Thyroid gland (tissue), 4 donors: ENCODE measurements around the gene ALDH7A1. TPM values are rescaled to one million over a fixed set of nuclear protein-coding genes. Genes with fewer than 3 reads are reported as not detected.
A peak's percentile ranks its signal among the peaks of the same experiment; 100 is the strongest.

ENCODE experiments used
- DNase-seq, 2 donors: peaks; one replicate each; pipeline ENCODE4 v3.0.0-alpha.2; 2019
- H3K27ac ChIP-seq, 3 donors: fragments of 200-600 bp; sonication (generic); 1 replicate in 2 of 3; 2 replicates in 1 of 3; pipeline ENCODE4 v1.5.1; 2016 to 2019; ENCODE audit warnings: mild to moderate bottlenecking in 1 of 3, moderate library complexity in 1 of 3
- H3K27me3 ChIP-seq: fragments of 200-600 bp; sonication (generic); one replicate; pipeline ENCODE4 v1.5.1; 2019
- H3K36me3 ChIP-seq, 2 donors: fragments of 200-600 bp; sonication (generic); one replicate each; pipeline ENCODE4 v1.5.1; 2016 to 2019
- H3K4me1 ChIP-seq, 2 donors: fragments of 200-600 bp; sonication (generic); one replicate each; pipeline ENCODE4 v1.5.1; 2017 to 2019
- H3K4me3 ChIP-seq, 3 donors: fragments of 200-600 bp; sonication (generic); replicated peaks in 1 of 3; 1 replicate in 2 of 3; 2 replicates in 1 of 3; pipeline ENCODE4 v1.5.1; 2016; ENCODE audit warnings: mild to moderate bottlenecking in 1 of 3
- H3K9me3 ChIP-seq: fragments of 200-600 bp; sonication (generic); one replicate; pipeline ENCODE4 v1.5.1; 2017
- POLR2A ChIP-seq, 2 donors: fragments of 450-650 bp; IDR thresholded peaks; one replicate each; pipeline ENCODE4 v1.6.1; 2017; ENCODE audit warnings: antibody characterized with exemption in 2 of 2, mild to moderate bottlenecking in 2 of 2, moderate library complexity in 1 of 2
- WGBS, 2 donors: methylation state at CpG; one replicate each; pipeline ENCODE4 v1.1.5; 2017; 5-methylcytosine and 5-hydroxymethylcytosine counted together
- intact Hi-C: fragments of 100-400 bp; cut with DNase I; formaldehyde crosslinking; loops from one replicate; pipeline ENCODE4 v1.15.1; 2023
- total RNA-seq, 4 donors: library from RNA; depleted of rRNA; stranded (reverse); fragments of >200 nt; gene quantifications; one replicate each; pipeline ENCODE4 v1.2.3, GENCODE V29; 2016
- TF ChIP-seq, protein P1 (sequence below), 6 experiments: fragments of 200-600 bp in 3 of 6; fragments of 450-650 bp in 3 of 6; sonication (generic) in 3 of 6; IDR thresholded peaks; one replicate each; pipeline ENCODE4 v1.5.1; 2016 to 2019; ENCODE audit warnings: antibody characterized with exemption in 6 of 6, mild to moderate bottlenecking in 2 of 6, inconsistent platforms in 1 of 6, moderate library complexity in 1 of 6

The ALDH7A1 gene
- total RNA-seq, 4 donors from 2014 or later = 25.3 to 57.3 (median 41.5) TPM

DNA sequence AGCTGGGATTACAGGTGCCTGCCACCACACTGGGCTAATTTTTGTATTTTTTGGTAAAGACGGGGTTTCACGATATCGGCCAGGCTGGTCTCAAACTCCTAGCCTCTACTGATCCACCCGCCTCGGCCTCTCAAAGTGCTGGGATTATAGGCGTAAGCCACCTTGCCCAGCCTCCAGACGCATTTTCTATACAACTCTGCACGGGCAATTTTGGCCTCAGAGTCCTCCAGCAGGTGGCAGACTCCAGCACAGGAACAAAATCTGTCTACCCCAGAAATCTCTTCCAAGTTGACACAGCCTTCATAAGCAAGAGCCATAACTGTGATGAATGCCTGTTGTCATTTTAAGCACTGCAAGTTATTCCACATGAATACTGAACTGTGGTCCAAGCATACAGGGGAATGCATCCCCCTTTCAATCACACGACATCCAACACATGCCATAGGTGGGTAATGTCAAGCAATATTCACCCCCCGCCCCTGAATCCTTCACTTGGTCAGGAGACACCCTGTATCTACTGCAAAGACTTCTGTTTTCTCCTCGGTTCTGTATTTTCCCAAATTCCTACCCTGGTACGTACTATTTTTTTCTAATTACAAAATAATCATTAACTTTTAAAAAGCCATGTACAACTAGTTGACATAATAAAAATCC is 50.8 kb downstream of the ALDH7A1 start:
- DNase-seq = peak; percentile 27 to 34
- Histone ChIP-seq H3K36me3 (peaks cover 6 to 24% of the 10 kb centered on the region in 2 donors), H3K4me3 (no peak overlapping the region), H3K9me3 (no peaks in the 10 kb centered on the region), H3K27ac (no peak overlapping the region), H3K27me3 (no peaks in the 10 kb centered on the region), H3K4me1 (peaks cover 4 to 5% of the 10 kb centered on the region in 2 donors)
- WGBS, 2 donors = 78 to 90% methylated on average over 11 to 12 of the region's 12 CpGs
- no peak for TF ChIP-seq POLR2A (IDR thresholded peaks at IDR 0.05)
- TF ChIP-seq, protein P1, sequence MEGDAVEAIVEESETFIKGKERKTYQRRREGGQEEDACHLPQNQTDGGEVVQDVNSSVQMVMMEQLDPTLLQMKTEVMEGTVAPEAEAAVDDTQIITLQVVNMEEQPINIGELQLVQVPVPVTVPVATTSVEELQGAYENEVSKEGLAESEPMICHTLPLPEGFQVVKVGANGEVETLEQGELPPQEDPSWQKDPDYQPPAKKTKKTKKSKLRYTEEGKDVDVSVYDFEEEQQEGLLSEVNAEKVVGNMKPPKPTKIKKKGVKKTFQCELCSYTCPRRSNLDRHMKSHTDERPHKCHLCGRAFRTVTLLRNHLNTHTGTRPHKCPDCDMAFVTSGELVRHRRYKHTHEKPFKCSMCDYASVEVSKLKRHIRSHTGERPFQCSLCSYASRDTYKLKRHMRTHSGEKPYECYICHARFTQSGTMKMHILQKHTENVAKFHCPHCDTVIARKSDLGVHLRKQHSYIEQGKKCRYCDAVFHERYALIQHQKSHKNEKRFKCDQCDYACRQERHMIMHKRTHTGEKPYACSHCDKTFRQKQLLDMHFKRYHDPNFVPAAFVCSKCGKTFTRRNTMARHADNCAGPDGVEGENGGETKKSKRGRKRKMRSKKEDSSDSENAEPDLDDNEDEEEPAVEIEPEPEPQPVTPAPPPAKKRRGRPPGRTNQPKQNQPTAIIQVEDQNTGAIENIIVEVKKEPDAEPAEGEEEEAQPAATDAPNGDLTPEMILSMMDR (IDR thresholded peaks at IDR 0.05) = peak in 3 of 6 experiments; percentile 27 to 46 (median 44)
- intact Hi-C loops = loop anchor here (5.0 kb wide), 1 partner anchor 192 kb away; no protein-coding TSS in a partner anchor

DNA sequence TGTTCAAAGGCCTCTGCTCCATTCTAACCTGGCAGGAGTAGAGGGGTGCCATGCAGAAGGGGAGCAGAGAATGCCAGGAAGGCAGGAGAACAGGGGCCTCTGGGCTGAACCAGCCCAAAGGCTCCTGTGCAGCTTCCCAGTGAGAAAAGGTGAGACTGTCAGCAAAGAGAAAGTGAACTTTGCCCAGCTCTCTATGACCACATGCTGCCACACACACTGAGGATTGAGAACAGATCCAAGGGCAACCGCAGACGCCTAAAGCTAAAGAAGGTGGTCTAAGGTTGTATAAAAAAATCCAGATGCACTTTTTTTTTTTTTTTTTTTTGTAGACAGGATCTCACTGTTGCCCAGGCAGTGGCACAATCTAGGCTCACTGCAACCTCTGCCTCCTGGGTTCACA is 51.4 kb downstream of the ALDH7A1 start:
- no peak overlapping the region for H3K4me3 ChIP-seq
- intact Hi-C loops = loop anchor here (5.0 kb wide), 1 partner anchor 191 kb away; no protein-coding TSS in a partner anchor
- no peak overlapping the region for H3K27ac ChIP-seq
- H3K27me3 ChIP-seq = no peaks in the 10 kb centered on the region
- H3K36me3 ChIP-seq = peaks cover 4 to 21% of the 10 kb centered on the region in 2 donors
- TF ChIP-seq, protein P1 (IDR thresholded peaks at IDR 0.05) = no peak
- no peak for TF ChIP-seq POLR2A (IDR thresholded peaks at IDR 0.05)
- H3K4me1 ChIP-seq = peaks cover 8 to 9% of the 10 kb centered on the region in 2 donors
- no peaks in the 10 kb centered on the region for H3K9me3 ChIP-seq
- no peak for DNase-seq
- WGBS, 2 donors = 97 to 100% methylated on average over 2 of the region's 2 CpGs

DNA sequence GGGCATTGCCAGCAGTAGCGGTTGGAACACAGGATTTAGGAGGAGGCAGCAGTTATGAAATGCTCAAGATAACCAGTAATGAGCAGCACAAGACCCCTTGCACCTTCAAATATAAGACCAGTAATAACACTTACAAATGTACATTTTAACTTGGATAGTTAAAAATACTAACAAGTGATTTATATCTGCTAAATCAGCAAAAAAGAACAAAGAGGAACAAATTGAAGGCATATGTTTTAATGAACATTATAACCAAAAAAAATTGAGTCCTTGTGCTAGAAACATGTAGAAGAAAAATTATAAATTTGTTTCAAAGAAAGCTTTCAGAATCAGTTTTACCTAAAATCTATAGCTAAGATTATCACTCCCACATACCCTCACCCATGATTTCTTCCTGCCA is 52.0 kb downstream of the ALDH7A1 start:
- no peak overlapping the region for H3K4me3 ChIP-seq
- peaks cover 8 to 13% of the 10 kb centered on the region in 2 donors for H3K4me1 ChIP-seq
- peaks cover 4 to 17% of the 10 kb centered on the region in 2 donors for H3K36me3 ChIP-seq
- no peaks in the 10 kb centered on the region for H3K27me3 ChIP-seq
- WGBS, 2 donors = 83 to 92% methylated on average over 1 of the region's 1 CpG
- H3K9me3 ChIP-seq = no peaks in the 10 kb centered on the region
- DNase-seq = no peak
- TF ChIP-seq, protein P1 (IDR thresholded peaks at IDR 0.05) = no peak
- TF ChIP-seq POLR2A (IDR thresholded peaks at IDR 0.05) = no peak
- H3K27ac ChIP-seq = no peak overlapping the region
- intact Hi-C loops = loop anchor here (5.0 kb wide), 1 partner anchor 191 kb away; no protein-coding TSS in a partner anchor

DNA sequence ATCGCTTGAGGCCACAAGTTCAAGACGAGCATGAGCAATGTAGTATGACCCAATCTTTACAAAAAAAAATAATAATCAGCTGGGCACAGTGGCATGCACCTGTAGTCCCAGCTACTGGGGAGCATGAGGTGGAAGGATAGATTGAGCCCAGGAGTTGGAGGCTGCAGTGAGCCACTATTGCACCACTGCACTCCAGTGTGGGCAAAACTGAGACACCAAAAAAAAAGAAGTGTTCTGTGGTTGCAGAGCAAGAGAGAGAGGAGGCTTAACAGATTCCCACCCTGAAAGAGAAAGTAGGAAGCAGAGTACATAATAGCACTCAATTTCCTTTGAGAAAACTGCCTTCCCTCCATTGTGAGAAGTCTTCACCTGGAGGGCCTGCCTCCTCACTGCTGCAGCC is 52.6 kb downstream of the ALDH7A1 start:
- Histone ChIP-seq H3K36me3 (peaks cover 4 to 11% of the 10 kb centered on the region in 2 donors), H3K27ac (no peak overlapping the region), H3K27me3 (no peaks in the 10 kb centered on the region), H3K4me1 (peaks cover 8 to 13% of the 10 kb centered on the region in 2 donors), H3K4me3 (no peak overlapping the region), H3K9me3 (no peaks in the 10 kb centered on the region)
- no peak for DNase-seq
- TF ChIP-seq, protein P1 (IDR thresholded peaks at IDR 0.05) = no peak
- no peak for TF ChIP-seq POLR2A (IDR thresholded peaks at IDR 0.05)
- WGBS, 2 donors = 48 to 75% methylated on average over 2 of the region's 2 CpGs
- intact Hi-C loops = loop anchor here (5.0 kb wide), 1 partner anchor 190 kb away; no protein-coding TSS in a partner anchor

DNA sequence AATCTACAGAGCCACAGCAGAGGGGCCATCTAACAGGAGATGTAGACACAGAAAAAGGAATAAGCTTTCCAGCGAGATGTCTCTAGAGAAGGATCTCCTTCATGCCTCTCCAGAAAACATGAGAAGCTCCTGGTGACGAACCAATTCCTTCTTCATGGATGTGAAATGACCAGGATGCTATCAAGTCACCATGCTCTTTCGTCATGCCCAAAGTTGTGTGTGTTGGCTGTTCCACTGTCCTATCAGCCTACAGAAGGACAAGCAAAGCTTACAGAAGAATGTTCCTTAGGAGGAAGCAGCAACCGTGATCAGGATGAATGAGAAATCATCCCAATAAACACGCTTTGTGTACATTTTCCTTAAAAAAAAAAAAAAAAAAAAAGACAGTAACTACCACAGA is 54.4 kb downstream of the ALDH7A1 start:
- Histone ChIP-seq H3K27ac (no peak overlapping the region), H3K4me1 (peaks cover 21 to 22% of the 10 kb centered on the region in 2 donors), H3K4me3 (no peak overlapping the region), H3K27me3 (no peaks in the 10 kb centered on the region), H3K9me3 (no peaks in the 10 kb centered on the region), H3K36me3 (peaks cover 0 to 4% of the 10 kb centered on the region in 2 donors)
- 66 to 82% methylated on average over 5 of the region's 5 CpGs for WGBS, 2 donors
- no peak for TF ChIP-seq POLR2A (IDR thresholded peaks at IDR 0.05)
- TF ChIP-seq, protein P1 (IDR thresholded peaks at IDR 0.05) = no peak
- intact Hi-C loops = loop anchor here (5.0 kb wide), 1 partner anchor 188 kb away; no protein-coding TSS in a partner anchor
- DNase-seq = no peak
